Activated CD4-positive, alpha-beta T cell treated with anti-CD3 and anti-CD28 coated beads for 36 hours (primary cell): ENCODE results near the gene PTPRT. TPM values are rescaled to one million over a fixed set of nuclear protein-coding genes. Genes with fewer than 3 reads are reported as not detected.

Source experiments
- ATAC-seq: fragments of 200-7000 bp; cut with Tn5 transposase; one replicate; pipeline ENCODE4 v1.10.0; 2021; ENCODE audit warnings: mild to moderate bottlenecking, moderate library complexity
- CTCF ChIA-PET: fragments of 350-600 bp; sonication (Branson Sonifier 250); formaldehyde crosslinking; loops from one replicate; lab custom pipeline; 2021; ENCODE audit warnings: antibody characterized with exemption; lab: Charles Lee
- POLR2A ChIA-PET: fragments of 350-600 bp; sonication (Branson Sonifier 250); formaldehyde crosslinking; loops from one replicate; lab custom pipeline; 2021; ENCODE audit warnings: antibody characterized with exemption, inconsistent platforms; lab: Charles Lee
- DNase-seq: peaks from one replicate; pipeline ENCODE4 v3.0.0-alpha.2; 2020
- H3K27ac Mint-ChIP-seq: one replicate; pipeline ENCODE4 v1.8.0; 2021; ENCODE audit warnings: mixed read lengths
- H3K27me3 Mint-ChIP-seq: one replicate; pipeline ENCODE4 v1.8.0; 2021; ENCODE audit warnings: mixed read lengths
- H3K36me3 Mint-ChIP-seq: one replicate; pipeline ENCODE4 v1.8.0; 2021; ENCODE audit warnings: low read depth, mixed read lengths
- H3K4me1 Mint-ChIP-seq: one replicate; pipeline ENCODE4 v1.8.0; 2021; ENCODE audit warnings: mixed read lengths
- H3K4me3 Mint-ChIP-seq: one replicate; pipeline ENCODE4 v1.8.0; 2021; ENCODE audit warnings: mild to moderate bottlenecking, moderate library complexity, mixed read lengths
- H3K9me3 Mint-ChIP-seq: one replicate; pipeline ENCODE4 v1.8.0; 2021; ENCODE audit warnings: low read depth, mixed read lengths
- intact Hi-C, 2 experiments: fragments of 100-400 bp; cut with DNase I in 1 of 2; cut with micrococcal nuclease in 1 of 2; formaldehyde crosslinking; loops; one replicate each; pipeline versions ENCODE4 v1.14.2 to v1.15.1; 2022 to 2024; cut with DNase I, micrococcal nuclease
- total RNA-seq, 2 experiments: library from RNA; stranded (reverse); gene quantifications; one replicate each; pipeline ENCODE4 v1.2.3, GENCODE V29; 2021

PTPRT gene
- total RNA-seq, 2 experiments from 2014 or later: not detected

GRCh38 chr20:42191140-42191860 is 998.4 kb downstream of the PTPRT start:
- CTCF ChIA-PET: no interaction called here
- peaks cover 4% of the 10 kb centered on the region for H3K9me3 Mint-ChIP-seq
- ATAC-seq: no peak

GRCh38 chr20:42190084-42190483 is 999.6 kb downstream of the PTPRT start:
- DNase-seq: no peak
- no peak for ATAC-seq
- H3K4me3 Mint-ChIP-seq: no peak overlapping the region
- CTCF ChIA-PET: interaction anchor here (0.7 to 1.1 kb wide), 2 partner anchors 663 to 1001 kb away, joined by 3 read pairs; no protein-coding TSS in a partner anchor
- peaks cover 4% of the 10 kb centered on the region for H3K9me3 Mint-ChIP-seq
- H3K27me3 Mint-ChIP-seq: no peaks in the 10 kb centered on the region
- H3K27ac Mint-ChIP-seq: no peak overlapping the region
- POLR2A ChIA-PET: no interaction called here
- H3K4me1 Mint-ChIP-seq: no peaks in the 10 kb centered on the region
- intact Hi-C loops: no loop called here
- H3K36me3 Mint-ChIP-seq: no peaks in the 10 kb centered on the region

More at GRCh38 chr20:42191140-42191860, 998.4 kb downstream of the PTPRT start:
- H3K4me1 Mint-ChIP-seq: no peaks in the 10 kb centered on the region
- no peak overlapping the region for H3K4me3 Mint-ChIP-seq
- POLR2A ChIA-PET: no interaction called here
- intact Hi-C loops: no loop called here
- H3K36me3 Mint-ChIP-seq: no peaks in the 10 kb centered on the region
- H3K27me3 Mint-ChIP-seq: no peaks in the 10 kb centered on the region
- DNase-seq: no peak
- H3K27ac Mint-ChIP-seq: no peak overlapping the region

GRCh38 chr20:42186337-42186736 is 1003.4 kb downstream of the PTPRT start:
- ATAC-seq: no peak
- ChIA-PET CTCF (no interaction called here), POLR2A (no interaction called here)
- no peaks in the 10 kb centered on the region for H3K36me3 Mint-ChIP-seq
- intact Hi-C loops: no loop called here
- H3K9me3 Mint-ChIP-seq: peaks cover 5% of the 10 kb centered on the region
- no peaks in the 10 kb centered on the region for H3K27me3 Mint-ChIP-seq
- DNase-seq: no peak
- no peaks in the 10 kb centered on the region for H3K4me1 Mint-ChIP-seq
- no peak overlapping the region for H3K4me3 Mint-ChIP-seq
- H3K27ac Mint-ChIP-seq: no peak overlapping the region

GRCh38 chr20:42183147-42183546 is 1006.6 kb downstream of the PTPRT start:
- H3K36me3 Mint-ChIP-seq: no peaks in the 10 kb centered on the region
- no peak overlapping the region for H3K4me3 Mint-ChIP-seq
- H3K9me3 Mint-ChIP-seq: peaks cover 5% of the 10 kb centered on the region
- H3K27me3 Mint-ChIP-seq: no peaks in the 10 kb centered on the region
- ATAC-seq: no peak
- intact Hi-C loops: no loop called here
- H3K27ac Mint-ChIP-seq: no peak overlapping the region
- no peaks in the 10 kb centered on the region for H3K4me1 Mint-ChIP-seq
- POLR2A ChIA-PET: no interaction called here
- no peak for DNase-seq
- CTCF ChIA-PET: no interaction called here

- intact Hi-C loops: no loop called here
Observed at GRCh38 chr20:42181064-42181463, 1008.6 kb downstream of the PTPRT start.

GRCh38 chr20:42179768-42180167 is 1009.9 kb downstream of the PTPRT start:
- DNase-seq (no peak), ATAC-seq (no peak)
- ChIA-PET CTCF (no interaction called here), POLR2A (no interaction called here)
- H3K9me3 Mint-ChIP-seq: peaks cover 2% of the 10 kb centered on the region
- no peak overlapping the region for H3K27ac Mint-ChIP-seq
- no peaks in the 10 kb centered on the region for H3K36me3 Mint-ChIP-seq
- H3K27me3 Mint-ChIP-seq: peaks cover 3% of the 10 kb centered on the region
- H3K4me3 Mint-ChIP-seq: no peak overlapping the region
- intact Hi-C loops: no loop called here
- no peaks in the 10 kb centered on the region for H3K4me1 Mint-ChIP-seq

More at GRCh38 chr20:42181064-42181463, 1008.6 kb downstream of the PTPRT start:
- Mint-ChIP-seq H3K9me3 (peaks cover 2% of the 10 kb centered on the region), H3K4me3 (no peak overlapping the region), H3K27ac (no peak overlapping the region), H3K27me3 (peaks cover 2% of the 10 kb centered on the region), H3K4me1 (no peaks in the 10 kb centered on the region), H3K36me3 (no peaks in the 10 kb centered on the region)
- ChIA-PET CTCF (no interaction called here), POLR2A (no interaction called here)
- ATAC-seq (no peak), DNase-seq (no peak)

- no peak overlapping the region for H3K4me3 Mint-ChIP-seq
- CTCF ChIA-PET: no interaction called here
- H3K27me3 Mint-ChIP-seq: peaks cover 3% of the 10 kb centered on the region
Observed at GRCh38 chr20:42173440-42173839, 1016.3 kb downstream of the PTPRT start.

GRCh38 chr20:42164121-42164890 is 1025.4 kb downstream of the PTPRT start:
- ChIA-PET POLR2A (no interaction called here), CTCF (no interaction called here)
- ATAC-seq: no peak
- intact Hi-C loops: no loop called here
- no peak overlapping the region for H3K27ac Mint-ChIP-seq
- H3K27me3 Mint-ChIP-seq: no peaks in the 10 kb centered on the region
- peaks cover 2% of the 10 kb centered on the region for H3K9me3 Mint-ChIP-seq
- no peaks in the 10 kb centered on the region for H3K4me1 Mint-ChIP-seq
- H3K36me3 Mint-ChIP-seq: no peaks in the 10 kb centered on the region
- no peak overlapping the region for H3K4me3 Mint-ChIP-seq
- DNase-seq: no peak

More at GRCh38 chr20:42173440-42173839, 1016.3 kb downstream of the PTPRT start:
- Mint-ChIP-seq H3K27ac (no peak overlapping the region), H3K4me1 (no peaks in the 10 kb centered on the region), H3K36me3 (no peaks in the 10 kb centered on the region), H3K9me3 (no peaks in the 10 kb centered on the region)
- intact Hi-C loops: no loop called here
- POLR2A ChIA-PET: no interaction called here
- ATAC-seq (no peak), DNase-seq (no peak)

GRCh38 chr20:42161228-42161829 is 1028.4 kb downstream of the PTPRT start:
- ChIA-PET CTCF (no interaction called here), POLR2A (no interaction called here)
- H3K4me1 Mint-ChIP-seq: no peaks in the 10 kb centered on the region
- no peaks in the 10 kb centered on the region for H3K27me3 Mint-ChIP-seq
- H3K4me3 Mint-ChIP-seq: no peak overlapping the region
- H3K9me3 Mint-ChIP-seq: peaks cover 2% of the 10 kb centered on the region
- intact Hi-C loops: no loop called here
- no peak overlapping the region for H3K27ac Mint-ChIP-seq
- DNase-seq: no peak
- no peak for ATAC-seq
- H3K36me3 Mint-ChIP-seq: no peaks in the 10 kb centered on the region

- intact Hi-C loops: no loop called here
- CTCF ChIA-PET: interaction anchor here (0.8 kb wide), 1 partner anchor 43 kb away, joined by 3 read pairs; no protein-coding TSS in a partner anchor
- Mint-ChIP-seq H3K4me3 (no peak overlapping the region), H3K36me3 (no peaks in the 10 kb centered on the region), H3K27me3 (no peaks in the 10 kb centered on the region), H3K27ac (no peak overlapping the region), H3K4me1 (no peaks in the 10 kb centered on the region), H3K9me3 (peaks cover 4% of the 10 kb centered on the region)
- POLR2A ChIA-PET: no interaction called here
- DNase-seq (no peak), ATAC-seq (no peak)
Observed at GRCh38 chr20:42159808-42160207, 1029.9 kb downstream of the PTPRT start.

- ATAC-seq (no peak), DNase-seq (no peak)
- H3K27me3 Mint-ChIP-seq: no peaks in the 10 kb centered on the region
- ChIA-PET POLR2A (no interaction called here), CTCF (no interaction called here)
- intact Hi-C loops: no loop called here
- H3K36me3 Mint-ChIP-seq: no peaks in the 10 kb centered on the region
- no peak overlapping the region for H3K27ac Mint-ChIP-seq
- H3K4me1 Mint-ChIP-seq: no peaks in the 10 kb centered on the region
- peaks cover 4% of the 10 kb centered on the region for H3K9me3 Mint-ChIP-seq
- no peak overlapping the region for H3K4me3 Mint-ChIP-seq
Observed at GRCh38 chr20:42158272-42158671, 1031.4 kb downstream of the PTPRT start.
